Limb (tissue), 2 donors: ENCODE data around the gene PKD2L2.
"Not testable (repeated sequence)": the region's sequence is repeated elsewhere in the genome, so short reads cannot be mapped to it uniquely, and the experiment has no call there.

Experiments
- DNase-seq, 2 donors: peaks; one replicate each; pipeline ENCODE4 v3.0.0-alpha.2; 2016; ENCODE audit errors: extremely low spot score in 2 of 2

PKD2L2 gene

DNA sequence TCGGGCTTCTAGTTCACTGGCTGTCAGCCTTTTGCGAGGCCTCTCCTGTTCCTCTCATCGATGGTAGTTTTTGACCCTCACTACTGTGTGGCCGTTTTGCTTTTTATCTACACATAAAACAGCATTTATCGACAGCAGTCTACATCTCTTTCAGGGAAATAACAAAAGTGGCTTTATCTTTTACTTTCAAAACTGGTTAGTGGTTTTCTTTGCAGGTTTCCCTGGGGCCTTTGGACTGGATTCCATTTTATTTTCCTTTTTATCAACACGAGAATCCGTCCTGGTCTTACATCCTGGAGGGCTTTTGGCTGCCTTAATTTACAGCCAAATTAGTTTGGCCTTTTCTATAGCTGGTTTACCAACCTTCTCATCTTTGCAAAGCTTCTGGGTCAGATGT is 793 bp upstream of the PKD2L2 start:
- no peak for DNase-seq

DNA sequence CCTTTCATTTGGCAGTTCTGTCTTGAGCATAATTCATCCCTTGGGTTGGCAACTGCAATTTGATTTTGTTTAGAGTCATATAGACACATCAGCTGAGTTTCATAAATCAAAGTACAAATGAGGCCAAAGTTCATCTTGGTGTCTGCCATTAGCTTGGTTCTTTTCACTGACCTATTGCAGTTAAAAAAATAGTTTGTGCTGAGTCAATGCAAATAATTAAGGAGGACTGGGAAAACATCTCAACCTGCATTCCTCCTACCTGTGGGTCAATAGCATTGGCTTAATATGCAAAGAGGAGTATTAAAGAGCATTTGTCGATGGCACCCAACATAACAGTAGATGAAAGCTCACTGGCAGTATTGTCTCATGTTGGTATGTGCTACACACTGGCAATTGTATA is 1.6 kb downstream of the PKD2L2 start:
- DNase-seq, result no peak

DNA sequence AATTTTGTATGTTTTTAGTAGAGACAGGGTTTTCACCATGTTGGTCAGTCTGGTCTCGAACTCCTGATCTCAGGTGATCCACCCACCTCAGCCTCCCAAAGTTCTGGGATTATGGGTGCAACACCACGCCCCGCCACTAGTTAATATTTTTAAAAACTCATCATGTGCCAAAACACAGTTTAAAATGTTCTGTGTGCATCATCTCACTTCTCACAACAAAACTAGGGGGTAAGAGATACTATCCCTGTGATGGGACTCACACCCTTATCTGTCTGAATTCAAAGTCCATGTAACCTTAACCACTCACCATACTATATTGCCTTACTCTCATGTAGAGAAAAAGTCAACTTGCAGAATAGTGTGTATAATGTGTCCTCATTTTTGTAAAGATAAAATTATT is 2.6 kb downstream of the PKD2L2 start:
- no peak for DNase-seq

DNA sequence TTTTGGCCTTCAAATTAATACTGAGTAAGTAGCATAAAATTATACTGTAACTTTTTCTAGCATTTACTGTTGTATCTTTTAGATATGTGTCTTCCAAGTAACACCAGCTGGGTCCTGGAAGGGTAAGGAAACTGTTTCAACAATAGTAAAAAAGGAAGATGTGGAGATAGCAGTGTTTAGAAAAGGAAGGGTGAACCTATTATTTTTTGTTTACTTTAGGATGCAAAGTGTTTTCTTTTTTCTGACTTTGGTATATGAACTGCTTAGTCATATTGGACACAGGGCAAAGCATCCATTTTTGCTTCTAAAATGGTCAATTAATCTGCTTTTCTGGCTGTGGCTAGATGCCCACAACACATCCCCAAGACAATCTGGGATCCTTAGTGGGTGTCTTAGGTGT is 5.3 kb downstream of the PKD2L2 start:
- DNase-seq, result no peak

DNA sequence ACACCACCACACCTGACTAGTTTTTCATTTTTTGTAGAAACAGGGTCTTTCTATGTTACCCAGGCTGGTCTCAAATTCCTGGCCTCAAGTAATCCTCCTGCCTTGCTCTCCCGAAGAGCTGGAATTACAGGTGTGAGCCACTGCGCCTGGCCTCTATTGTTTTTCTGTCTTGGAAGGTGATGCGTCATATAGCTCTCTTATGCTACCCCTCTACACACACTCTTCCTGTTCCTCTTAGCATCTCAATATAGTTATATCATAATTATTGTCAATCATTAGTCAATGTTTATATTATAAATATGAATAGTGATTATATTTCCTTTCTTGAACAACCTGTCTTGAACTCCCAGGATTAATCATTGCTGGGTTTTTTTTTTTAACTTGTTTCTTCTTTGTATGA is 7.3 kb downstream of the PKD2L2 start:
- no peak for DNase-seq

DNA sequence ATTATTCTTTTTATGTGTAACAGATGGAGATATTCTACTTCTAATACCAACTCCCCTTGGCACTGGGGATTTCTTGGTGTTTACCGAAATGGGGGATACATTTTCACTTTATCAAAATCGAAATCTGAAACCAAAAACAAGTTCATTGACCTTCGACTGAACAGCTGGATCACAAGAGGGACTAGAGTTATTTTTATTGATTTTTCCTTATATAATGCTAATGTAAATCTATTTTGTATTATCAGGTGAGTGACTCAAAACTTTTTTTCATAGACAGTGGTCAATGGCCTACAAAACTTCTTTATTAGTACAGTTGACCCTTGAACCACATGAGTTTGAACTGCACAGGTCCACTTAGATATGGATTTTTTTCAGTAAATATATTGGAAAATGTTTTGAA is 10.2 kb downstream of the PKD2L2 start:
- DNase-seq, result no peak

DNA sequence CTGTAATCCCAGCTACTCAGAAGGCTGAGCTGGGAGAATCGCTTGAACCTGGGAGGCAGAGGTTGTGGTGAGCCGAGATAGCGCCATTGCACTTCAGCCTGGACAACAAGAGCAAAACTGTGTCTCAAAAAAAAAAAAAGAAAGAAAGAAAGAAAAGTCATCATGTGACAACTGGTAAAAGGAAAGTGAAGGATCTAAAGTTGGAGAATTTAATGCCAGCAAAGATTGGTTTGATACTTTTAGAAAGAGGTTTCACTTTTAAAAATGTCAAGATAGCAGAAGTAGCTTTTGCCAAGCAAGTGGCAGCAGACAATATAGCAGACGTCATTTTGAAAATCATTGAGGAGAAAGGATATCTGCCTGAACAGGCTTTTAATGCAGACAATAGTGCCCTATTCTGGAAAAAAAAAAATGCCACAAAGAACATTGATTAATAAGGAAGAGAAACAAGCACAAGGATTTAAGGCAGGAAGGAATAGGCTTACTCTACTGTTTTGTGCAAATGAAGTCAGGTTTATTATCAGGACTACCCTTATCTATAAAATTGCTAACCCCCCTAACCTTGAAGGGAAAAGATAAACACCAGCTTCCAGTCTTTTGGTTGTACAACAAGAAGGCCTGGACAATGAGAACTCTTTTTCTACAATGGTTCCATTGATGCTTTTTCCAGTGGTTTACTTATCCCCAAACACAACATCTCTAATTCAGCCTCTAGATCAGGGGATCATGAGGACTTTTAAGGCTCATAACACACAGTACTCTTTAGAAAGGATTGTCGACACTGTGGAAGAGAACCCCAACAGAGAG is 12.0 kb downstream of the PKD2L2 start:
- DNase-seq, result no peak

DNA sequence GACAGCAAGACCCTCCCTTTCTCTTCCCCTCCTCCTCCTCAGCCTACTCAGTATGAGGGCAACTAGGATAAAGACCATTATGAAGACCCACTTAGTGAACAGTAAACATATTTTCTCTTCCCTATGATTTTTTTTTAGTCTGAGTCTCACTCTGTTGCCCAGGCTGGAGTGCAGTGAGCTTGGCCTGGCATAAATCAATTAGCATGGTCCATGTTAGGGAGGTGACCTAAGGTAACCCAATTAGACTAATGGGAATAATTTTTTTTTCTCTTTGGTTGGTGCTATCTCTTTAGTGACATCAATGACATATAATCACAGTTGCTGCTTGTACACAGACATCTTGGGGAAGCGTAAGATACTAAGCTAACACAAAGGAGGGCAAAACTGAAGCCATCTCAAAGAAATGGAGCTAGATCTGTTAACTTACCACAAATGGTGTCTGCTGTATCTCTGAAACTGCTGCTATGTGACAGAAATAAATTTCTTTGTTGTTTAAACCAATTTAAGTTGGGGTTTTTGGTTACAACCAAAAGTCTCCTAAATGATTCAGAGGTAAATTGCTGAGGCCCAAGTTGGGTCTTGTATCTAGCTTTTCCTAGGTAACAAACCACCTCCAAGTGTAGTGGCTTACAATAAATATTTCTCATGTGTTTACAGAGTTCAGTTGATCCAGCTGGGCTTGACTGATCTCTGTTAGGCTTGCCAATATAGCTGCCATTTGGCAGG is 13.3 kb downstream of the PKD2L2 start:
- DNase-seq, result no peak

DNA sequence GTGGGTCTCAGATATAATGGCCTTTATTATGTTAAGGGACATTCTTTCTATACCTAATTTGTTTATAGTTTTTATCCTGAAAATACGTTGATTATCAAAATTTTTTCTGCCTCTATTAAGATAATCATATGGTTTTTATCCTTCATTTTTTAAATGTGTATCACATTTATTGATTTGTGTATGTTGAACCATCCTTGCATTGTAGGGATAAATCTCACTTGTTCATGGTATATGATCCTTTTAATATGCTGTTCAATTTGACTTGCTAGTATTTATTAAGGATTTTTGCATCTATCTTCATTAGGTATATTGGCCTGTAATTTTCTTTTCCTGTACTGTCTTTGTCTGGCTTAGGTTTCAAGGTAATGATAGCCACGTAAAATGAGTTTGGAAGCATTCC is 25.5 kb downstream of the PKD2L2 start:
- DNase-seq, result no peak

DNA sequence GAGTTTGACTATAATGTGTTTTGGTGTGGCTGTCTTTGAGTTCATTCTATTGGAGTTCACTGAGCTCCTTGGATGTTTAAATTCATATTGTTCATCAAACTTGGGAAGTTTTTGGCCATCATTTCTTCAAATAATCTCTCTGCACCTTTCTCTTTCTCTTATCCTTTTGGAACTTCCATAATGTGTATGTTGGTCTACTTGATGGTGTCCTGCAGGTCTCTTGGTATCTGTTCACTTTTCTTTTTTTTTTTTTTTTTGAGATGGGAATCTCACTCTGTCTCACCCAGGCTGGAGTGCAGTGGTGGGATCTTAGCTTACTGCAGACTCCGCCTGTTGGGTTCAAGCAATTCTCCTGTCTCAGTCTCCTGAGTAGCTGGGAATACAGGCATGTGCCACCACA is 27.7 kb downstream of the PKD2L2 start:
- no peak for DNase-seq

DNA sequence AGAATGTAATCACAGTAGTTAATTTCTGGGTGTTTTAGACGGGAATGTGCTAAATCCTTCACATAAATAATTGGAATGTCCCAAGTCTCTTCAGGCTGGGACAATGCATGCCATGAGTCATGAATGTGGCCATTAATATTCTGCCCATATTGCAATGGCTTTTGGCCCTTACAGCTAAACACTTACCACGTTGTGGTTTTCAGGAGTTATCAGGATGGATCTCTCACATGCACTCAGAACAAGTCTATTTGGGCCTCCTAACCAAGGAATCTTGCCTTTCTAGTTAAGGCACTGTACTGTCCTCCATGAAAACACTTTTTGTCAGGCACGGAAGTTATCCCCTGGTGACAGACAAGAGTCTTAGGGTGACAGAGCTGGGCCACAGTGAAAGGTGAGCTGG is 32.7 kb downstream of the PKD2L2 start:
- no peak for DNase-seq

DNA sequence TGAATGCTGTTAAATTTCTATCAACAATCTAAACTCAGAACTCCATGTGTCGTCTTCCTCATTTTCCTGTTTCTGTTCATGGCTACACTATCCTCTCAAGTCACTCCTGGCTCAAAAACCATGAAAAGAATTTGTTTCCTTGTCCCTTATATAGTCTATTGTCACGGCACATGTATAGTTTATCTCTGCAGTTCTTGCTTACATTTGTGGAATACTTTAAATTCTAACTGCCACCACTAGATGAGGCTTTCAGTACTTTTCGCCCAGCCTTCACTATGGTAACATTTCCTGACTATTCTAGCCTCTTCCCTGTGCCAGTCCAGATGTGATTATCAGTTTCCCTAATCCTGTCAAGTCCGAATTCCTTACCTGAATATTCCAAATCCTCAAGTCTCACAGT is 34.6 kb downstream of the PKD2L2 start:
- DNase-seq, result no peak

DNA sequence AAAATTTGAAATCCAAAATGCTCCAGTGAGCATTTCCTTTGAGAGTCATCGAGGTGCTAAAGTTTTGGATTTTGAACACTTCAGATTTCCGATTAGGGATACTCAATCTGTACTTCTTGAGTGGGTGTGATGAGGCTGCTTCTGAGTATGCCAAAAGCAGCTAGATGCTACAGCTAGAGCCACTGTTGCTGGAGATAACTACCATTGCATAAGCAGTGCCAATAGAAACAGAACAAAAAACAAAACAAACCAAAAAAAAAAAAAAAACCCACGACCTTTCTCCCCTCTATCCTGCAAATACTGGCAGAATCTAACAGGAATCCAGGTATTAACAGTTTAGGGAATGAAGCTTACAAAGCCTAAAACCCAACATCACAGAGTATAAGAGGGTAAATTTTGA is 43.5 kb downstream of the PKD2L2 start:
- no peak for DNase-seq

DNA sequence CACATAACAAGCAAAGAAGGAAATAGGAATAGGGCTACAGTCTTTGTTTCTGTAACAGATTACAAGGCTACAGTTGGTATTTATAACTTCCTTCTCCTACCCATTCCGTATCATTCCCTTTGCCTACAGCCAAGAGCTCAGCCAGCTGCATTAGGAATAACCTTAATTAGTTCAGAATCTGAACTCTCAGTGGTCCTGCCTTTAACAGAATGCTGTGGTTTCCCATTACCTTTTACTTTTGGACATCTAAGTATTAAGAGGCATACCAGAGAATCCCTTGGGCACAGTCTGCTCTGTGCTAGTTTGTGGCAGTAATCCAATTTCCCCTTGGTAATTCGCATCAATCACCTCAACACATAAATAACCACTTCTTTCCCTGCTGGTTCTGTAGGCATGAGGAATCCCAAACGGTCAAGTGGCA is 44.2 kb downstream of the PKD2L2 start:
- DNase-seq, result peak in 1 of 2 donors; percentile 14

DNA sequence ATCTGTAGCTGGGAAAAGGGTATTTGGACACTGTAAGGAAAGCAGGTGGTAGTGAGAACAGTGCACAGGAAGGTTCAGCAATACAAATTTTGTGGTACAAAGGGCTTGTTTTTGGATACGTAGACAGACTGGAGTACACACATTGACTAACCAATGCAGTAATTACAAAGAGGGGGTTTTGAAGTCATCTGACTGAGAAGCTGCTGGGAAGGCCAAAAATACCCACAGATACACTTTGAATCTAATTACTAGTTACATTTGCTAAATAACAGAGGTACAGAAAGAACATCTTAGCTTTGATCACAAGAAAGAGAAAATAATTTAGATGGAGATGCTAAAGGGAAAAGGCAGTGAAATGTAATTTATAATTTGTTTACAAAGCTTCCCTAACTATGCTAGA is 45.9 kb downstream of the PKD2L2 start:
- DNase-seq, result no peak

DNA sequence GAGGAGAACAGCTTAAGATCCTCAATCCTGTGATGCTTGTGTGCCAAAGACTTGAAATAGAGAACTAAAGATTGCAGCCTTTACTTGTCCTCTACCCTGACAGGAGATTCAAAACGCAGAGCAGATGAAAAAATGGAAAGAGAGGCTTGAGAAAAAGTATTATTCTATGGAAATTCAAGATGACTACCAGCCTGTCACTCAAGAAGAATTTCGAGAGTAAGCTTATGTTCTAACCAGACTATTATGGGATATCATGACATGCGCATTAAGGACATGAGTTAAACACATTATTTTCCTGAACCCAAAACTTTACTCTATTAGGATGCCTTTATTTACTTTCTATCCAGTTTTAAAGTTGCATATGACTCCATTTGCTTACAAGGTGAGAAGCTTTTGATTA is 46.4 kb downstream of the PKD2L2 start:
- no peak for DNase-seq

DNA sequence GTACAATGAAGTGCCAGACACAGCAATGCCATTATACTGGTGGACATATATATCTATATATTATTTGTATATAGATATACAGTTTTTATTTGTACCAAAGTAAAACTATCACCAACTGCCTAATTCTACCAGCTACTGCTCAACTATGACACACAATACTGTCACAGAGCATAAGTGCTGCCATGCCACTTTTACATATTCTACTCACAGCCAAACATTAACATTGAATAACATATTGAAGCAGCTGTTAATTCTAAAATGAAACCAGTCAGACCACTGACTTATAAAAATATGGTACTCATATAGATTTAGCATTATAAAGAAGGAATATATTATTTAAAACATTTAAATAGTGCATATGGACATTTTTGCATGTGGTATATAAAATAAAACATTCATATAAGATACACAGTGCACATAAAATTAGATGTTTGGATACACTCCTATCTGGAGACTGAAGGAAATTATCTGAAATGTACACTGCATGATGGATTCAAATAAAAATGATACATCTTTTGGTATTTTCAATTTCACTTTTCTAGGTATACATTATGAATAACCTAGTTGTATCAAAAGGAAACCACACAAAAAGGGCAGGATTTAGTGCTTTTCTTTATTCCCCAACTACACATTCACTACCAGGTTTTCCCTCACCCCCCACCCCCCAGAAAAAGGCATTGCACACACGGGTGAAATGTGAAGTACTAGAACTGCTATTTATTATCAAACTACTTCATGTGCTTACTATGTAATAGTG is 48.9 kb downstream of the PKD2L2 start:
- no peak for DNase-seq

DNA sequence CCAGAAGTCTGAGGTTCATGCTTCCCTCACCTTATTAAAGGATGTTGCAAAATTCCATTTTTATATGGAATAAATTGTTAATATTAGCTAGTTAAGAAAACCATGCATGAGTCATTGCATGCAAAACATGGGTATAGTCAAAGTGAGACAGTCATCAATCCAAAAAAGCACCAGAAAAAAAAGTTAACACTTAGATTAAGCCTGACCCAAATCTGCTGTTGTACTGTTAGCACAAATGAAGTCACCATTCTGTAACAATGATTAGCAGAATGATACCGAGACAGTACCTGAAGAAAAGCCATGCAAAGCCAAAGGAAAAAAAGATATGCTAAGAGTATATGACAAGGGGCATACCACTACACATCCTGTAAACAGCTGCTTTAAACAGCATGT is 49.5 kb downstream of the PKD2L2 start:
- no peak for DNase-seq

DNA sequence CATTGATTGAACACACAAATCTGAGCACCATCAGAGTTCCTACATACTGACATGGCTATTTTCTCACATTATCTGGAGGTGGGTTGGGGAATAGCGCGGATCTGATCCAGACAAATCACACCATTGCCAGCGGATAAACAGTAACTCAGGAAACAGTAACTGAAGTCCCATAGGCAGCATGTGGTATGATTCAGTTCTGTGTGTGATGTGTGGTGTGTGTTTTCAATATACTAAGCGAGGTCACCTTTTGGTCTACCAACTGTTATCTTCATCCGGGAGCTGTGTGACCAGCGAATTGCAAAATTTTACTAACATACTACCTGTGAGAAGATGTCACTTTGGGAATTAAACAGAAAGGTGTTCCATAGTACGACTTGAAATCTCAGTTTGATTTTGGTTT is 50.1 kb downstream of the PKD2L2 start:
- no peak for DNase-seq

DNA sequence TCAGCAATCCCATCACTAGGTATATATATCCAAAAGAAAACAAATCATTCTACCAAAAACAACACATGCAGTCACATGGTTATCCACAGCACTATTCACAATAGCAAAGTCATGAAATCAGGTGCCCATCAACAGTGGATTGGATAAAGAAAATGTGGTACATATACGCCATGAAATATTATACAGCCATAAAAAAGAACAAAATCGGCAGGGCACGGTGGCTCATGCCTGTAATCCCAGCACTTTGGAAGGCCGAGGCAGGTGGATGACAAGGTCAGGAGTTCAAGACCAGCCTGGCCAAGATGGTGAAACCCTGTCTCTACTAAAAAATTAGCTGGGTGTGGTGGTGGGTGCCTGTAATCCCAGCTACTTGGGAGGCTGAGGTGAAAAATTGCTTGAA is 55.0 kb downstream of the PKD2L2 start:
- not testable (repeated sequence) for DNase-seq

DNA sequence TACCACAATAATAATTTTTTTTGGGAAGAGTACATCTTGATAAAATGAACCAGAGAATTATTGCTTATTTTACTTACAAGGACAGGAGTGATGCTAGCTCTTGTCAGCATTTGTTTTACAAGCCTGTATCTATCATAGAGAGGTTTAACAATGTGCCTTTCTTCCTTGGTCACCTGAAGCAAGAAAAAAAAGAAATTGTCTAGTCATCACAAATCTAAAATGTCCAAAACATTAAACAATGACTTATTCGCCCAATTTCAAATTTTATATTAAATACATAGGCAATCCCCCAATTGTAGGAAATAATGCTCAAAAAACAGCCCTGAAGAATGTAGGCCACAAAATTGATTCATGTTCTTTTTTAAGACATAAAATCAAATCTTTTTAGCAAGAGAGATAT is 56.6 kb downstream of the PKD2L2 start:
- DNase-seq, result no peak

DNA sequence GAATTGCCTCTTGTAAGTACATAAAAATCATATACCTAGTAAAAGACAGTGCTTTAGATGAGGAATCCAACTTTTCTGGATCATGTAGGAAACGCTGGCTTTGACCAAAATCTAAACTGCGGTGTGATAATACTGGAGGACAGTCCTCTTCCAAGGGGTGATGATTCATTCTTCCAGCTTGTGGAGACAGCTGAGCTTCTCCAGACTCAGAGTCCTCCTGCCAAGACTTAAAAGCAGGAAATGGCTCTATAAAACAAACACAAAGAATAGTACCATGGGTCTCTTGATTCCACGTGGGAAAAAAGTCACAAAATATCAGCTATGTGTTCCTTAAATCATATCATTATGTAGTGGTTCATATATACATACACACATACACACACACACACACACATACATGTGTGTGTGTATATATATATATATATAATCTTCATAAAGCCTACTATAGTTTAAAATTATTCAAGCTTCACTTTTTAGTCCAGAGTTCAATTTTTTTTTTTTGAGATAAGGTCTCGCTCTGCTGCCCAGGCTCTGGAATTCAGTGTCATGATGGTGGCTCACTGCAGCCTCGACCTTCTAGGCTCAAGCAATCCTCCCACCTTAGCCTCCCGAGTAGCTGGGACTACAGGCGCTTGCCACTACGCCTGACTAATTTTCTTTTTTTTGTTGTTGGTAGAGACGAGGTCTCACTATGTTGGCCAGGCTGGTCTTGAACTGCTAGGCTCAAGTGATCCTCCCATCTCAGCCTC is 65.0 kb downstream of the PKD2L2 start:
- DNase-seq, result peak in 1 of 2 donors; percentile 13
